ENCODE results near the gene MST1. TPM values are rescaled to one million over a fixed set of nuclear protein-coding genes. Genes with fewer than 3 reads are reported as not detected.

The MST1 gene
- total RNA-seq, 4 donors from 2014 or later = 0.10 to 4.8 (median 2.4) TPM

- H3K36me3 ChIP-seq = peaks cover 0 to 41% of the 10 kb centered on the region in 2 donors
- intact Hi-C loops (cut with DNase I; ENCODE audit: low total_unique reads) = loop anchor here (1.0 to 2.0 kb wide), 2 partner anchors 51 to 62 kb away; partner anchors contain the start of gene IP6K1
- TF ChIP-seq POLR2A (IDR thresholded peaks at IDR 0.05) = no peak
- no peak for TF ChIP-seq CTCF (IDR thresholded peaks at IDR 0.05 in 4 of 5, conservative IDR thresholded peaks at IDR 0.05 in 1 of 5)
- peak overlapping the region; percentile 67 to 99 (median 84) for H3K4me3 ChIP-seq
- no peaks in the 10 kb centered on the region for H3K9me3 ChIP-seq
- in situ Hi-C loops (cut with MboI; ENCODE audit: low sequenced_read_pairs in 4 of 4) = no loop called here
- H3K27me3 ChIP-seq = no peaks in the 10 kb centered on the region
- no peak for ATAC-seq
- peak in 1 of 2 donors; percentile 37 for DNase-seq
- H3K4me1 ChIP-seq = peaks cover 23 to 31% of the 10 kb centered on the region in 2 donors
- H3K27ac ChIP-seq = peak overlapping the region; percentile 88 to 100 (median 96)
These were observed 35.3 kb upstream of the MST1 start for GRCh38 chr3:49724586-49724985.

- Histone ChIP-seq H3K36me3 (peaks cover 0 to 41% of the 10 kb centered on the region in 2 donors), H3K9me3 (no peaks in the 10 kb centered on the region), H3K4me1 (peaks cover 27 to 38% of the 10 kb centered on the region in 2 donors), H3K27me3 (no peaks in the 10 kb centered on the region), H3K27ac (peak within 1 kb of the TSS; percentile 88 to 100 (median 96)), H3K4me3 (peak within 1 kb of the TSS; percentile 79 to 99 (median 92))
- ATAC-seq (peak; percentile 82), DNase-seq (peak; percentile 96 to 98)
- in situ Hi-C loops (cut with MboI; ENCODE audit: low sequenced_read_pairs in 4 of 4) (no loop called here), intact Hi-C loops (cut with DNase I; ENCODE audit: low total_unique reads) (loop anchor here (1.0 to 2.0 kb wide), 3 partner anchors 51 to 79 kb away; partner anchors contain the start of genes INKA1 and IP6K1)
- TF ChIP-seq POLR2A (IDR thresholded peaks at IDR 0.05) (peak; percentile 78 to 83), CTCF (IDR thresholded peaks at IDR 0.05 in 4 of 5, conservative IDR thresholded peaks at IDR 0.05 in 1 of 5) (no peak)
These were observed 34.6 kb upstream of the MST1 start, which contains the start of gene GMPPB for GRCh38 chr3:49723628-49724551. TSS of gene GMPPB (minus strand) at chr3:49723951. CDS start at chr3:49723726, 225 bp downstream.

- Histone ChIP-seq H3K27ac (peak overlapping the region; percentile 88 to 100 (median 96)), H3K9me3 (no peaks in the 10 kb centered on the region), H3K27me3 (no peaks in the 10 kb centered on the region), H3K4me3 (peak overlapping the region; percentile 79 to 99 (median 92)), H3K4me1 (peaks cover 27 to 41% of the 10 kb centered on the region in 2 donors), H3K36me3 (peaks cover 0 to 41% of the 10 kb centered on the region in 2 donors)
- ATAC-seq (peak; percentile 47 to 57), DNase-seq (peak; percentile 64 to 81)
- in situ Hi-C loops (cut with MboI; ENCODE audit: low sequenced_read_pairs in 4 of 4) = no loop called here
- intact Hi-C loops (cut with DNase I; ENCODE audit: low total_unique reads) = loop anchor here (2.0 kb wide), 1 partner anchor 80 kb away; the partner anchor contains the start of gene INKA1
- TF ChIP-seq POLR2A (IDR thresholded peaks at IDR 0.05) (no peak), CTCF (IDR thresholded peaks at IDR 0.05 in 4 of 5, conservative IDR thresholded peaks at IDR 0.05 in 1 of 5) (no peak)
These were observed 34.0 kb upstream of the MST1 start for GRCh38 chr3:49723296-49723627.

- H3K27me3 ChIP-seq = no peaks in the 10 kb centered on the region
- peaks cover 27 to 41% of the 10 kb centered on the region in 2 donors for H3K4me1 ChIP-seq
- ATAC-seq = no peak
- intact Hi-C loops (cut with DNase I; ENCODE audit: low total_unique reads) = loop anchor here (2.0 kb wide), 1 partner anchor 80 kb away; the partner anchor contains the start of gene INKA1
- peak overlapping the region; percentile 79 to 99 (median 92) for H3K4me3 ChIP-seq
- peaks cover 0 to 39% of the 10 kb centered on the region in 2 donors for H3K36me3 ChIP-seq
- peak overlapping the region; percentile 88 to 100 (median 96) for H3K27ac ChIP-seq
- no peak for DNase-seq
- TF ChIP-seq CTCF (IDR thresholded peaks at IDR 0.05 in 4 of 5, conservative IDR thresholded peaks at IDR 0.05 in 1 of 5) (no peak), POLR2A (IDR thresholded peaks at IDR 0.05) (no peak)
- H3K9me3 ChIP-seq = no peaks in the 10 kb centered on the region
- in situ Hi-C loops (cut with MboI; ENCODE audit: low sequenced_read_pairs in 4 of 4) = no loop called here
These were observed 33.6 kb upstream of the MST1 start for GRCh38 chr3:49722896-49723295.

Measured in gastrocnemius medialis (tissue), 4 donors.